ENCODE measurements around the gene MYPN.
"Not testable (repeated sequence)": the region's sequence is repeated elsewhere in the genome, so short reads cannot be mapped to it uniquely, and the experiment has no call there.

The MYPN gene

DNA sequence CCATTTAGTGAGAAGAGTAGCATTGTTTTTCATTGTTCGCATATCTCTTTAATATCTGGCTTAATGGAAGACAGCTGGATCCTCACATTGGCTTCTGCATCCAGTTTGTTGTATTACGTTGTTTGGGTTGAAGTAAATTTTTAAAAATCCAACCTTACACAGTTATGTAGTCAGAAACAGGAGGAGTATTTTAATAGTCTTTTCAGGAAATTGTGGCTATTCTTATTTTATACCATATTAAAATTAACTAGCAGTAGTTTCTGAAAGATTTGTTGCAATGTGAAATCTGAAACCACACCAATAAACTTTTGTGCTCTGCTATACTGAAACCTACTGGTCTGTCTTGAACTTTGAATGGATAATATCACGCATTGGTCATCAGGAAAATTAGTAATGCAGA lies 27.9 kb downstream of the MYPN start:
- DNase-seq = no peak

- no peak for DNase-seq
Measured at GRCh38 chr10:68138526-68138925, 29.2 kb downstream of the MYPN start.

GRCh38 chr10:68139448-68140272 lies 30.4 kb downstream of the MYPN start:
- no peak for DNase-seq

- no peak for DNase-seq
Measured at GRCh38 chr10:68142761-68143160, 33.5 kb downstream of the MYPN start.

- DNase-seq = no peak
Measured at GRCh38 chr10:68144709-68145108, 35.4 kb downstream of the MYPN start.

DNA sequence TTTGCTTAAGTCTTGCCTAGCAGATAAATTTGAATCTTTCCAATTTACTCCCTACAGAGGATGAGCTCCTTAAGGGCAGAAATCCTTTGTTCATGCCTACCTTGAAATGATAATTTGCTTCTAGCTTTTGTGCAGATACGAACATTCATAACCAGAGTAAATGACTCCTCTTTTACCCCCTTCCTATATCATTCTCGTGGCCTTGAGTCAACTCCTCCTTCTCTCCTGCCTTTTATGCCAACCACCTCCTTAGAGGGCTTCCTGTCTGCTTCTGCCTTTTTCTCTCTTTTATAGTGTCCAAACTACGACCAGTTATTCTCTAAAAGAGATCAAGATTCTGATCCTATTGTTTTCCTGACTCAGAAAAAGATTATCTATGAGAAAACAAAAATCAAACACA lies 36.4 kb downstream of the MYPN start:
- no peak for DNase-seq

- no peak for DNase-seq
Measured at GRCh38 chr10:68146133-68146532, 36.8 kb downstream of the MYPN start.

DNA sequence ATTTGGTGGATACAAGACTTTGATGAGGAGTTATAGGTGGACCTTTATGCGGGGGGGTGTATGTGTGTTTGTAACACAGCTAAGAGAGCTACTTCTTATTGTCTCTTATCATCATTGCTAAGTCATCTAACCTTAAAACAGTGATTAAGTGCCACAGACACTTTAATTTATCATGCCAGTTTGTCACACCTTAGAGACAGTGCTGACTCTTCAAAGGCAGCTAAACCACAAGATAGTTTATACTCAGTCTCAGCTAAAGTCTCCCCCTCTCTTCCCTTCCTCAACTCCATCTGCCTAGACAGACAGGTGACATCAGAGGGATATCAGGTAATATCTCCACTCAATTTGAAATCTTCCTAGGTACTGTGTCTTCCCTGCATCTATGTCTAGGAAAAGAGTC lies 42.2 kb downstream of the MYPN start:
- DNase-seq = no peak

- peak in 1 of 3 experiments; percentile 36 for DNase-seq
Measured at GRCh38 chr10:68153473-68154210, 44.4 kb downstream of the MYPN start.

- DNase-seq = peak in 1 of 3 experiments; percentile 7
Measured at GRCh38 chr10:68154211-68154497, 44.9 kb downstream of the MYPN start.

- no peak for DNase-seq
Measured at GRCh38 chr10:68155615-68156210, 46.4 kb downstream of the MYPN start.

DNA sequence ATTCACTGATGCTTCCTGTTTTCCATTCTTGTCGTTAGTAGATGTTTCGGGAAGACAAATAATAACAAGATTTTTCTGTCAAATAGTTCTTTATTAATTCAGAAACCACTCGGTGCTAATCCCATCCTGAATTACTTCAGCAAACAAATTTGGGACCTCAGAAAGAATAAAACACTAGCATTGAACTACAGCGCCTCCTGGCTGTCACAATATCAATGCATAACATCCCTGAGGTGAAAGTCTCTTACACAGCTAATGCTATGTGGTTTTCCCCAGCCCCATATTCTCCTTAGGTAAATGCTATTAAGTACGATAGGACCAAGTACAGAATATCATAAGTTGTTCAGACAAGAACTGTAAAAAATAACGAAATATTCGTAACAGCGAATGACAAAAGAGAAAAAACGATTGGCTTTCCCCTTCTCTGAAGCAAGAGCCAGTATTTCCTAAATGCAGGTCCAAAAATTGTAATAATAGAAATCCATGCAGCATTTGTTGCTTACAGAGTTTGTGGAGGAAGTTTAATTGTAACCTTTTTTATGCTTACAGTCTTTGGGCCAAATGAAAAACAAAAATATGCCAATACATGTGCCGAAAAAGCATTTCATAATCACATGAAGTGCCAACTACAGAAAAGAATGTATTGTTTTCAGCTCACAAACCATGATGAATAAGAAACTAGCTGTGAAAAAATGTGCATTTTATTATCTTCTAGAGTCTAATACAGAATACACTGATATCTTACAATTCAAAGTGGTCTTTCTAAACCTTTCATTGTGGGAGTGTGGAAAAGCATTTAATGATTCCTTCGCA lies 47.3 kb downstream of the MYPN start:
- peak in 2 of 3 experiments; percentile 12 to 32 for DNase-seq

DNA sequence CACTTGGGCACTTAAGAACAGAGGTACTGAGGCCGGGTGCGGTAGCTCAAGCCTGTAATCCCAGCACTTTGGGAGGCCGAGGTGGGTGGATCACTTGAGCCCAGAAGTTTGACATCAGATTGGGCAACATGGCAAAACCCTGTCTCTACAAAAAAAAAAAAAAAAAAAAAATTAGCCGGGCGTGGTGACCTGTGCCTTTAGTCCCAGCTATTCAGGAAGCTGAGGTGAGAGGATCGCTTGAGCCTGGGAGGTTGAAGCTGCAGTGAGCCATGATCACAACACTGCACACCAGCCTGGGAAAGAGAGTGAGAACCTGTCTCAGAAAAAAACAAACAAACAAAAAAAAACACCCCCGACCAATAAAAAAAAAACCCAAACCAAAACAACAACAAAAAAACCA lies 48.2 kb downstream of the MYPN start:
- DNase-seq = not testable (repeated sequence)

- DNase-seq = no peak
Measured at GRCh38 chr10:68158031-68158430, 48.7 kb downstream of the MYPN start.

DNA sequence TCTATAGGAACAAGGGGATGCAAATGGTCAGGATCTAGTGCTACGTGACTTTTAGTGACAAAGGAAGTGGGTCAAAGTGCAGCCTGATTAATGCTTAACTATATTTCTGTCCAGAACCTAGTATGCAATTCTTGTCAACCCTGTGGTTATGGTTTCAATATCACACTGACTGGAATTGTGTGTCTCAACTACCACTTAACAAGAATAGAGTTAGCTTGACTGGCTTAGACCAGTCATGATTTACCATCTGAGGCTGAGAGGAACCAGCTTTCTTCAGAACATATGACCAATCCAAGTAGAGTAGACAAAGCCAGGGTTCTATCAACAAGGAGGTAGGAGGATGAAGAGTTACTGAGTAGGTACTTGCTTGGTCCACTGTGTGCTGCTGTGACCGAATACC lies 54.4 kb downstream of the MYPN start:
- no peak for DNase-seq

- DNase-seq = no peak
Measured at GRCh38 chr10:68165643-68166042, 56.4 kb downstream of the MYPN start.

- DNase-seq = no peak
Measured at GRCh38 chr10:68166871-68167585, 57.7 kb downstream of the MYPN start.

DNA sequence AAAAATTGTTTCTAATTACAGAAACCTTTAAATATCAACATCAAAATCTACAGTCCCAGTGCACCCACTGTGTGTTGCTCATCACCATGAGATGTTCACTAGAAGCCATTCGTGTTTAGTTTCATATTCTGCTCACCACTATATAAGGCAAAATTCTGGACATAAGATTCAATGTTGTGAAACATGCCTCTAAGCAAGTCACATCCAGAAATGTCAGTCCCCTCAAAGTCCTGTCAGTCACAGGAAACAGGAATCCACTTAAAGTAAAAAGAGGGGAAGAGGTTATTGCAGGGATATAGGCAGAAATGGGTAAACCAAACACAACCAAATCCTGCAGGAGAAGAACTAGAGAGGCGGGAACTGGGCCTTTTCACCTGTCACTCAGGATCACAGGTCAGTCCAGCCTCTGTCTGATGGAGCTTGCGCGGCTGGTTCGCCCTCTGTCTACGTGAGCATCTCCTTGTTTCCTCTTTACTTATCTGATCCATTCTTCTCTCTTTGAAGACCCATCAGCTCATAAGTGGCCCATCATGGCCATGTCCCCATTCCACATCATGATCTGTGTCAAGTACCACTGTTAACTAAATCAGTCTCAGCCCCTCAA lies 58.4 kb downstream of the MYPN start:
- no peak for DNase-seq

DNA sequence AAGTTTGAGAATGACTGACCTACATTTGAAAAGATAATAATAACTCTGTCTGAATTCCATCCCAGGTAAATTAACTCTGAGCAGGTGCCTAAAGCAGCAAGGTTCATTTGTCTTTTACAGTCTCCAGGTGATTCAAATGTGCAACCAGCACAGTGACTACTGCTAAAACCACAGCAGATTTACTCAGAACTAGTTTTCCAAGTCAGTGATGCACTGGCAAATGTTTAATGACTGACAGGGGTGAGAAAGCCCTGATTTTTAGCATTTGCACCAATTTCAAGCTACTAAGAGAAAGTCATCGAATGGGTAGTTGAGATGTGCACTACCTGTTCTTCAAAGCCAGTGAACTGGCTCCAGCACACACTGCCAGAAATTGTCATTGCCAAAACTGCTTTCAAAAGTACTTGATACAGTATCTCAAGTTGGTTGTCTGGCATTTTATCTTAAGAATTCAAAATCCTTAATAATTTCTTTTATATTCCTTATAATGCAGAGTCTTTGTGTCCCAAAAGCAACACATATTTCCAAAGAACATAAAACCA lies 62.3 kb downstream of the MYPN start:
- no peak for DNase-seq

- no peak for DNase-seq
Measured at GRCh38 chr10:68172324-68172723, 63.0 kb downstream of the MYPN start.

GRCh38 chr10:68175949-68176348 lies 66.7 kb downstream of the MYPN start:
- no peak for DNase-seq

- peak in 1 of 3 experiments; percentile 14 for DNase-seq
Measured at GRCh38 chr10:68176797-68177196, 67.5 kb downstream of the MYPN start.

All from NCI-H1417 (cell line).